Karpas-422 (cell line): ENCODE data around the gene PAFAH2. TPM values are rescaled to one million over a fixed set of nuclear protein-coding genes. Genes with fewer than 3 reads are reported as not detected.
"Not testable (repeated sequence)": the region's sequence is repeated elsewhere in the genome, so short reads cannot be mapped to it uniquely, and the experiment has no call there.

Experiments used
- DNase-seq: peaks from one replicate; pipeline ENCODE4 v3.0.0-alpha.2; 2015
- H2AFZ ChIP-seq: fragments of 200-600 bp; sonication (generic); 2 replicates; pipeline ENCODE4 v1.6.1; 2014; ENCODE audit warnings: antibody characterized with exemption, low read length, mixed read lengths
- H3K27ac ChIP-seq: fragments of 200-600 bp; sonication (generic); 2 replicates; pipeline ENCODE4 v1.5.1; 2014; ENCODE audit warnings: mild to moderate bottlenecking, low read length, moderate library complexity
- H3K27me3 ChIP-seq: fragments of 200-600 bp; sonication (generic); 2 replicates; pipeline ENCODE4 v1.6.1; 2014; ENCODE audit warnings: low read length, mixed read lengths
- H3K36me3 ChIP-seq: fragments of 200-600 bp; sonication (generic); 2 replicates; pipeline ENCODE4 v1.6.1; 2014; ENCODE audit warnings: low read length, mixed read lengths; ENCODE audit not compliant: insufficient read depth
- H3K4me1 ChIP-seq: fragments of 200-600 bp; sonication (generic); 2 replicates; pipeline ENCODE4 v1.6.1; 2014; ENCODE audit warnings: mild to moderate bottlenecking, low read length, mixed read lengths
- H3K4me2 ChIP-seq: fragments of 200-600 bp; sonication (generic); 2 replicates; pipeline ENCODE4 v1.6.1; 2014; ENCODE audit warnings: low read length, low read depth, mild to moderate bottlenecking; ENCODE audit not compliant: poor library complexity, severe bottlenecking
- H3K4me3 ChIP-seq: fragments of 200-600 bp; sonication (generic); 2 replicates; pipeline ENCODE4 v1.5.1; 2014; ENCODE audit warnings: mild to moderate bottlenecking, antibody characterized with exemption, low read length, mixed read lengths
- H3K79me2 ChIP-seq: fragments of 200-600 bp; sonication (generic); 2 replicates; pipeline ENCODE4 v1.6.1; 2014; ENCODE audit warnings: mild to moderate bottlenecking, low read length, mixed read lengths
- H3K9ac ChIP-seq: fragments of 200-600 bp; sonication (generic); 2 replicates; pipeline ENCODE4 v1.6.0; 2014; ENCODE audit warnings: low read length
- H3K9me2 ChIP-seq: fragments of 200-600 bp; sonication (generic), shearing (Covaris generic); replicated peaks from 2 replicates; pipeline ENCODE4 v1.6.0; 2014; ENCODE audit warnings: mild to moderate bottlenecking, low read length, moderate library complexity; ENCODE audit not compliant: insufficient read depth
- H3K9me3 ChIP-seq: fragments of 300-700, 200-600 bp; sonication (generic); 2 replicates; pipeline ENCODE4 v1.6.1; 2014; ENCODE audit warnings: low read length, mixed read lengths
- H4K20me1 ChIP-seq: fragments of 200-600 bp; sonication (generic); 2 replicates; pipeline ENCODE4 v1.6.1; 2014; ENCODE audit warnings: mild to moderate bottlenecking, antibody characterized with exemption, low read length, low read depth; ENCODE audit not compliant: insufficient read depth
- total RNA-seq: library from RNA; depleted of rRNA; stranded (reverse); fragments of >200 nt; shearing (Covaris generic); gene quantifications from 2 replicates; pipeline ENCODE4 v1.2.3, GENCODE V29; 2014; ENCODE audit warnings: low replicate concordance

The PAFAH2 gene
- total RNA-seq, 1 experiment from 2014 or later, result 1.6 TPM

DNA sequence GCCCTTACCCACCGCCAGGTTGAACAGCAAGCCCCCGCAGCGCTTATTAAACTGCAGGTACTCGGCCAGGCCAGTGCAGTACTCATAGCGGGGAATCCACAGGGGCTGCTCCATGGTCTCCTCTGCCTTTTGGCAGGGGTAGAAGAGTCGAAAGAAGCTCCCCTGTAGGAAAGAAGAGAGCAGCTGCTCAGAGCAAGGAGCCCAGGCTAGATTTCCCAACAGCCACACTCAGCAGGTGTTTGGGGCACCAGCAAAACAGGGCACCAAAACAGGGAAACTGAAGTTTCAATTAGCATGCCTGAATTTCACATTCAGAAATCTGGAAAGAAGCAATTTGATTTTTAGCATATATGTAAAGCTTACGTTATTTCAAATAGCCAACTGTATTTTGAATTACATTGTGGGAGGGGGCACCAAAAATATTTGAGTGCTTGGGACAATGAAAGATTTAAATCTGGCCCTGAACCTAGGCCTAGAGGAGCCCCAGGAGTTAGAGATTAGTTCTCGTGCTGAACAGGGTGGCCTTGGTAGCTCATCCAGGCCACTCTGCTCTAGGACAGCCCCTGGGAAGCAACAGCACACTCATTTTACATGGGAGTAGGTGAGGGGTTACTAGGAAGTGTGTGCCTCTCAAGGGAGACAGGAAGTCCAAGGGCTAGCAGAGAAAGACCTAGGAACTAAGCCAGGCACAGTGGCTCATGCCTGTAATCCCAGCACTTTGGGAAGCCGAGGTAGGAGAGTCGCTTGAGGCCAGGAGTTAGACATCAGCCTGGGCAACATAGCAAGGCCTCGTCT is 8.2 kb downstream of the PAFAH2 start:
- Histone ChIP-seq H3K9ac (no peak overlapping the region), H3K4me1 (no peaks in the 10 kb centered on the region), H3K79me2 (no peaks in the 10 kb centered on the region), H3K9me2 (no peaks in the 10 kb centered on the region), H3K27me3 (no peaks in the 10 kb centered on the region), H3K9me3 (no peaks in the 10 kb centered on the region), H4K20me1 (0 out of 2 replicates have a peak, but pooled peaks cover 3% of the 10 kb centered on the region), H3K4me3 (no peak overlapping the region), H2AFZ (no peak overlapping the region), H3K36me3 (no peaks in the 10 kb centered on the region), H3K4me2 (no peak overlapping the region), H3K27ac (no peak overlapping the region)
- DNase-seq, result no peak

DNA sequence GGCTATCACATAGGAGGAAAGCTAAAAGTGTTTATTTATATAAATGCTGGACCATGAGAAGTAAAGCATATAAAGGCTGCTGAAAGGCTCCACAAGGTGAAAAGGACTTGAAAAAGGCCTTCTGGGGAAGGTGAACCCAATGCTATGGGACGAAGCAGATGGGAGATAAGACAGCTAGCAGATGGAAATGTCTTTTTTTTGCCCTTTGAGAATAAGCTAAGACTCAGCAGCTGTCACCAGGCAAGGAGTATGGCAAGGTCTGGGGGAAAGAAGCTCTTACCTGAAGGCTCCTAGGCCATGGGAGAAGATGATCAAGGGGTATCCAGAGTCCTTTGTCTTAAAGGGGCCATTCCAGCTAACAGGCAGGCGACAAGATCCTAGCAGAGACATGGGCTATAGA is 9.9 kb downstream of the PAFAH2 start:
- Histone ChIP-seq H3K79me2 (no peaks in the 10 kb centered on the region), H3K4me2 (no peak overlapping the region), H3K36me3 (no peaks in the 10 kb centered on the region), H3K9me2 (no peaks in the 10 kb centered on the region), H3K9ac (no peak overlapping the region), H3K27me3 (no peaks in the 10 kb centered on the region), H3K4me1 (no peaks in the 10 kb centered on the region), H4K20me1 (0 out of 2 replicates have a peak, but pooled peaks cover 3% of the 10 kb centered on the region), H2AFZ (no peak overlapping the region), H3K4me3 (no peak overlapping the region), H3K9me3 (no peaks in the 10 kb centered on the region), H3K27ac (no peak overlapping the region)
- no peak for DNase-seq

DNA sequence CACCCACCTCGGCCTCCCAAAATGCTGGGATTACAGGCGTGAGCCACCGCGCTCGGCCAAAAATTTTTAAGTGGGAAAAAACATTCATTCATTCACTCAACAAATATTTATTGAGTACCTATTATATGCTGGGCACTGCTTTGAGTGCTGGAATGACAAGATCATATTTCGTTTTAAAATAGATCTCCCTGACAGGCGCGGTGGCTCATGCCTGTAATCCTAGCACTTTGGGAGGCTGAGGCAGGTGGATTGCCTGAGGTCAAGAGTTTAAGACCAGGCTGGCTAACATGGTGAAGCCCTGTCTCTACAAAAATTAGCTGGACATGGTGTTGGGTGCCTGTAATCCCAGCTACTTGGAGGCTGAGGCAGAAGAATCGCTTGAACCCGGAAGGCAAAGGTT is 11.1 kb downstream of the PAFAH2 start:
- H3K9ac ChIP-seq, H3K9me2 ChIP-seq, H3K79me2 ChIP-seq, H3K4me1 ChIP-seq, H3K27ac ChIP-seq, DNase-seq, H3K27me3 ChIP-seq, H3K4me3 ChIP-seq, H3K9me3 ChIP-seq, H3K4me2 ChIP-seq, H2AFZ ChIP-seq, H3K36me3 ChIP-seq, H4K20me1 ChIP-seq: not testable (repeated sequence)

DNA sequence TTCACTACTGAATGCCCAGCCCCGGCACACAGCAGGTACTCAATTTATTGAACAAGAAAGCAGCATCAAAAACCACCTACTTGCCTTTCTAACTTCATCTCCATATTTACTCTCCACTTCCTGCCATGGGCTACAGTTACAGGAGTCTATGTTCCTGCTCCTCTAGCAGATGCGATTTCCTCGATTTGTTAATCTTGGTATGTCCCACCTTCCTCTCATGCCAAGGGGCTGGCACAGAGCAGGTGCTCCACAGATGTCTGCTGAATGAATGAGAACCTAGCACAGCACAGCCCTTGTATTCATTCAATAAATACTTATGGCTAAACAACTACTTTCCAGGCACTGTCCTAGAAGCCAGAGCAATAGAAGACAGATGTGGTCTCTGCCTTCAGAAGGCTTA is 12.2 kb downstream of the PAFAH2 start:
- Histone ChIP-seq H3K79me2 (no peaks in the 10 kb centered on the region), H3K4me3 (no peak overlapping the region), H2AFZ (no peak overlapping the region), H3K4me2 (no peak overlapping the region), H3K36me3 (no peaks in the 10 kb centered on the region), H3K9ac (no peak overlapping the region), H3K27ac (no peak overlapping the region), H3K27me3 (no peaks in the 10 kb centered on the region), H3K4me1 (no peaks in the 10 kb centered on the region), H3K9me2 (no peaks in the 10 kb centered on the region), H3K9me3 (no peaks in the 10 kb centered on the region), H4K20me1 (no peaks in the 10 kb centered on the region)
- no peak for DNase-seq

DNA sequence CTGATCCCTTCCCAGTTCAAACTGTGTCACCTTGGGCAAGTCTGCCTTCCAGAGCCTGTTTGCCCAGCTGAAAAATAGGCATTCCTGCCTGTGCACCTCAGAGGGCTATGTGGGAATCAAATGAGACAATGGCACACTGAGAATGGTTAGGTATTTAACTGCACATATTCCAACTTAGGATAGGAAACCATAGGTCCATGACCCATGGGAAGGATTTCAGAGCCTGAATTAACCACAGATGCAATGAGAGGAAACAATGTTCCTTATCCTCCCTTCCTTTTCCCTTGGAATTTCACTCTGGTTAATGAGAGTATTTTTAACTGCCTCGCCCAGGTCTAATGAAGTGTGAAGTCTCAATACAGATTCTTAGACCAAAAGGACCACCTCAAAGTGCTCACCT is 12.7 kb downstream of the PAFAH2 start:
- Histone ChIP-seq H3K27me3 (no peaks in the 10 kb centered on the region), H2AFZ (no peak overlapping the region), H3K27ac (no peak overlapping the region), H3K36me3 (no peaks in the 10 kb centered on the region), H3K79me2 (no peaks in the 10 kb centered on the region), H3K9me2 (no peaks in the 10 kb centered on the region), H3K9me3 (no peaks in the 10 kb centered on the region), H3K4me2 (no peak overlapping the region), H3K9ac (no peak overlapping the region), H3K4me1 (no peaks in the 10 kb centered on the region), H3K4me3 (no peak overlapping the region), H4K20me1 (no peaks in the 10 kb centered on the region)
- DNase-seq, result no peak

DNA sequence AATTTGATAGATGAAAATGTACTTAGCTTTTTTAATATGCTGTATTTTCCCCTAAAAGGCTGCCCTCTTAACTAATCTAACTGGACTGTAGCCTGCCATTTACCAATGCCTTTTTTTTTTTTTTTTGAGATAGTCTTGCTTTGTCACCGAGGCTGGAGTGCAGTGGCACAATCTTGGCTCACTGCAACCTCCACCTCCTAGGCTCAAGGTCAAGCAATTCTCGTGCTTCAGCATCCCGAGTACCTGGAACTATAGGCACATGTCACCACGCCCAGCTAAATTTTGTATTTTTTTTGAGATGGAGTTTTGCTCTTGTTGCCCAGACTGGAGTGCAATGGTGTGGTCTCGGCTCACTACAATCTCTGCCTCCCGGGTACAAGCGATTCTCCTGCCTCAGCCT is 18.7 kb downstream of the PAFAH2 start:
- Histone ChIP-seq H3K27me3 (no peaks in the 10 kb centered on the region), H3K4me2 (no peak overlapping the region), H3K4me3 (no peak overlapping the region), H3K9me3 (no peaks in the 10 kb centered on the region), H3K79me2 (no peaks in the 10 kb centered on the region), H3K36me3 (no peaks in the 10 kb centered on the region), H2AFZ (no peak overlapping the region), H3K27ac (no peak overlapping the region), H3K4me1 (no peaks in the 10 kb centered on the region), H3K9ac (no peak overlapping the region), H3K9me2 (no peaks in the 10 kb centered on the region), H4K20me1 (no peaks in the 10 kb centered on the region)
- DNase-seq, result no peak

DNA sequence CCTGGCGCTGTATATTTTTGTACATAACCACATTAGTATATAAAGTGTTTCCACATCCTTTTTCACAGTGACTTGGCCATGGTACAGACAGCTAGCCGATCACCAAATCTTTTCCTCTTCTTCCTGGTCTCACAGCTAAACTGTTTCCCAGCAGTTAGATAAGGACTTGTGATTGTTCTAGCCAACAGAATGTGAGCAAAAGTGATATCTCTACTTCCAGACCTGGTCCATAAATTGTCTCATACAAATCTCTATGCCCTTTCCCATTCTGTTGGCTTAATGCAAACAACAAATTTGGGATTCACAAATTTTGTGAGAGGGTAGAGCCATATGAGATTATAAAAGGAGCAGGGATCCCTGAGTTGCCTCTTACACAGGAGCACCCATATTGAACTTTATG is 19.5 kb downstream of the PAFAH2 start:
- Histone ChIP-seq H3K4me1 (no peaks in the 10 kb centered on the region), H4K20me1 (no peaks in the 10 kb centered on the region), H3K27ac (no peak overlapping the region), H3K36me3 (no peaks in the 10 kb centered on the region), H3K4me3 (no peak overlapping the region), H3K4me2 (no peak overlapping the region), H3K9ac (no peak overlapping the region), H3K27me3 (no peaks in the 10 kb centered on the region), H2AFZ (no peak overlapping the region), H3K9me2 (no peaks in the 10 kb centered on the region), H3K79me2 (no peaks in the 10 kb centered on the region), H3K9me3 (no peaks in the 10 kb centered on the region)
- no peak for DNase-seq

DNA sequence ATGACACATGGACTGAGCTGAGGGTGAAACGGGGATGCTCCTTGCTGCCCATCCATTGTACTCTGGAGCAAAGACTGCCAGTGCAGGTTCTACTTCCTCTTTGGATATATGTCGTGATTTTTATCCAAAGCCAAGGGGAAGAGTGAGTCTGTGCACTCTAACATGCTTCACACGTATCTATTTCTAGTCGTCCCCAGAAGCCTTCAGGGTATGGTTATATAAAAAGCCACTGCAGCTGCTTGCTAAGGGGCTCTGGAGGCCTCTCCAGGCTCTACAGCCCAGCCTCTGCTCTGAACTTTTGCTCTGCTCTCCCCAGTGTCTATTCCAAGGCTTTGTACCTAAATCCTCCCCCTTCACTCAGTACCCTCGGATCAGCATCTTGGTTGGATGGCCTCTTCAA is 20.1 kb downstream of the PAFAH2 start:
- H3K36me3 ChIP-seq, result no peaks in the 10 kb centered on the region

More for the DNA sequence above, 20.1 kb downstream of the PAFAH2 start:
- no peak overlapping the region for H3K4me3 ChIP-seq
- DNase-seq, result no peak
- no peaks in the 10 kb centered on the region for H3K4me1 ChIP-seq
- no peaks in the 10 kb centered on the region for H3K79me2 ChIP-seq
- H3K9me2 ChIP-seq, result no peaks in the 10 kb centered on the region
- H3K9me3 ChIP-seq, result no peaks in the 10 kb centered on the region
- H2AFZ ChIP-seq, result no peak overlapping the region
- no peak overlapping the region for H3K27ac ChIP-seq
- no peaks in the 10 kb centered on the region for H4K20me1 ChIP-seq
- no peaks in the 10 kb centered on the region for H3K27me3 ChIP-seq
- H3K4me2 ChIP-seq, result no peak overlapping the region
- H3K9ac ChIP-seq, result no peak overlapping the region
